Upper lobe of left lung (tissue), 4 donors: ENCODE data around the gene MSANTD2.

Experiments
- CTCF ChIP-seq, 6 experiments: fragments of 450-650 bp in 4 of 6; fragments of 200-600 bp in 2 of 6; sonication (generic) in 2 of 6; IDR thresholded peaks; one replicate each; pipeline ENCODE4 v1.5.1; 2016 to 2019; ENCODE audit warnings: antibody characterized with exemption in 6 of 6
- POLR2A ChIP-seq, 4 donors: fragments of 450-650 bp; IDR thresholded peaks; one replicate each; pipeline ENCODE4 v1.5.1; 2016 to 2017; ENCODE audit warnings: antibody characterized with exemption in 4 of 4, mild to moderate bottlenecking in 2 of 4
- POLR2AphosphoS5 ChIP-seq, 2 donors: sonication (generic); formaldehyde crosslinking; IDR thresholded peaks; one replicate each; pipeline ENCODE4 v1.5.1; 2017; ENCODE audit warnings: antibody characterized with exemption in 2 of 2

GRCh38 chr11:124798991-124799347 lies 1.2 kb downstream of the MSANTD2 start:
- TF ChIP-seq POLR2A (IDR thresholded peaks at IDR 0.05), result no peak
- TF ChIP-seq CTCF (IDR thresholded peaks at IDR 0.05), result no peak
- TF ChIP-seq POLR2AphosphoS5 (IDR thresholded peaks at IDR 0.05), result no peak
